Stomach smooth muscle (tissue), 2 donors: Measurements from ENCODE around the gene STOML1.
A peak's percentile ranks its signal among the peaks of the same experiment; 100 is the strongest.

Experiments used
- H3K27ac ChIP-seq: one replicate; pipeline ENCODE4 v1.7.0; 2013; ENCODE audit warnings: mild to moderate bottlenecking, low read length, inconsistent platforms
- H3K27me3 ChIP-seq, 2 donors: one replicate each; pipeline ENCODE4 v1.7.0; 2013; ENCODE audit warnings: low read length in 2 of 2; ENCODE audit not compliant: insufficient read depth in 2 of 2, control insufficient read depth in 1 of 2
- H3K36me3 ChIP-seq, 2 donors: one replicate each; pipeline ENCODE4 v1.7.0; 2013; ENCODE audit warnings: low read length in 2 of 2; ENCODE audit not compliant: control insufficient read depth in 2 of 2, insufficient read depth in 2 of 2
- H3K4me1 ChIP-seq: one replicate; pipeline ENCODE4 v1.7.0; 2013; ENCODE audit warnings: low read length; ENCODE audit not compliant: control insufficient read depth, insufficient read depth
- H3K4me3 ChIP-seq, 2 donors: one replicate each; pipeline ENCODE4 v1.7.0; 2013; ENCODE audit warnings: low read length in 2 of 2
- H3K9ac ChIP-seq, 2 donors: one replicate each; pipeline ENCODE4 v1.7.0; 2013; ENCODE audit warnings: low read length in 2 of 2, mild to moderate bottlenecking in 1 of 2
- H3K9me3 ChIP-seq, 2 donors: one replicate each; pipeline ENCODE4 v1.7.0; 2013; ENCODE audit warnings: low read length in 2 of 2; ENCODE audit not compliant: control insufficient read depth in 2 of 2
- donor health status: healthy.
- donor health status: Pancreatic carcinoma.

The STOML1 gene

GRCh38 chr15:74034206-74034755 lies 42.2 kb upstream of the STOML1 start:
- no peak overlapping the region for H3K4me3 ChIP-seq
- no peaks in the 10 kb centered on the region for H3K27me3 ChIP-seq
- H3K9me3 ChIP-seq, result no peaks in the 10 kb centered on the region
- H3K36me3 ChIP-seq, result peaks cover 35 to 36% of the 10 kb centered on the region in 2 donors
- H3K4me1 ChIP-seq, result peaks cover 29% of the 10 kb centered on the region
- H3K9ac ChIP-seq, result no peak overlapping the region
- no peak overlapping the region for H3K27ac ChIP-seq

- H3K9ac ChIP-seq, result no peak overlapping the region
- peaks cover 24% of the 10 kb centered on the region for H3K4me1 ChIP-seq
- peaks cover 35 to 36% of the 10 kb centered on the region in 2 donors for H3K36me3 ChIP-seq
- H3K27me3 ChIP-seq, result no peaks in the 10 kb centered on the region
- no peak overlapping the region for H3K27ac ChIP-seq
- H3K4me3 ChIP-seq, result no peak overlapping the region
- H3K9me3 ChIP-seq, result no peaks in the 10 kb centered on the region
Observed at GRCh38 chr15:74032606-74033561, 40.8 kb upstream of the STOML1 start.

GRCh38 chr15:74032046-74032445 lies 40.0 kb upstream of the STOML1 start:
- Histone ChIP-seq H3K4me1 (peaks cover 28% of the 10 kb centered on the region), H3K36me3 (peaks cover 35 to 37% of the 10 kb centered on the region in 2 donors), H3K27ac (no peak overlapping the region), H3K9me3 (no peaks in the 10 kb centered on the region), H3K9ac (peak overlapping the region in 1 of 2 donors; percentile 10), H3K27me3 (no peaks in the 10 kb centered on the region), H3K4me3 (no peak overlapping the region)

GRCh38 chr15:74028646-74029045 lies 36.6 kb upstream of the STOML1 start:
- H3K36me3 ChIP-seq, result peaks cover 14 to 27% of the 10 kb centered on the region in 2 donors

GRCh38 chr15:74027688-74028087 lies 35.6 kb upstream of the STOML1 start:
- Histone ChIP-seq H3K4me1 (peaks cover 41% of the 10 kb centered on the region), H3K9ac (peak overlapping the region in 1 of 2 donors; percentile 62), H3K9me3 (no peaks in the 10 kb centered on the region), H3K27me3 (no peaks in the 10 kb centered on the region), H3K36me3 (peaks cover 15 to 23% of the 10 kb centered on the region in 2 donors), H3K4me3 (peak overlapping the region in 1 of 2 donors; percentile 40), H3K27ac (peak overlapping the region; percentile 83)

More at GRCh38 chr15:74028646-74029045, 36.6 kb upstream of the STOML1 start:
- H3K9ac ChIP-seq, result no peak overlapping the region
- H3K27me3 ChIP-seq, result no peaks in the 10 kb centered on the region
- no peak overlapping the region for H3K4me3 ChIP-seq
- H3K4me1 ChIP-seq, result peaks cover 39% of the 10 kb centered on the region
- peak overlapping the region; percentile 25 for H3K27ac ChIP-seq
- no peaks in the 10 kb centered on the region for H3K9me3 ChIP-seq

- H3K27ac ChIP-seq, result no peak overlapping the region
- no peak overlapping the region for H3K9ac ChIP-seq
- H3K27me3 ChIP-seq, result no peaks in the 10 kb centered on the region
- H3K36me3 ChIP-seq, result peaks cover 15 to 25% of the 10 kb centered on the region in 2 donors
- H3K9me3 ChIP-seq, result no peaks in the 10 kb centered on the region
- H3K4me1 ChIP-seq, result peaks cover 41% of the 10 kb centered on the region
- no peak overlapping the region for H3K4me3 ChIP-seq
Observed at GRCh38 chr15:74025436-74025835, 33.3 kb upstream of the STOML1 start.

- peak overlapping the region; percentile 31 for H3K27ac ChIP-seq
- H3K4me3 ChIP-seq, result no peak overlapping the region
- no peaks in the 10 kb centered on the region for H3K27me3 ChIP-seq
- H3K36me3 ChIP-seq, result peaks cover 15 to 23% of the 10 kb centered on the region in 2 donors
- no peak overlapping the region for H3K9ac ChIP-seq
- no peaks in the 10 kb centered on the region for H3K9me3 ChIP-seq
- H3K4me1 ChIP-seq, result peaks cover 41% of the 10 kb centered on the region
Observed at GRCh38 chr15:74024687-74025086, 32.6 kb upstream of the STOML1 start.

GRCh38 chr15:74022706-74023470 lies 30.8 kb upstream of the STOML1 start:
- Histone ChIP-seq H3K4me3 (no peak overlapping the region), H3K9me3 (no peaks in the 10 kb centered on the region), H3K36me3 (peaks cover 15 to 23% of the 10 kb centered on the region in 2 donors), H3K4me1 (peaks cover 33% of the 10 kb centered on the region), H3K27me3 (no peaks in the 10 kb centered on the region), H3K27ac (no peak overlapping the region), H3K9ac (no peak overlapping the region)

- Histone ChIP-seq H3K9me3 (no peaks in the 10 kb centered on the region), H3K36me3 (peaks cover 15 to 17% of the 10 kb centered on the region in 2 donors), H3K27me3 (no peaks in the 10 kb centered on the region), H3K9ac (no peak overlapping the region), H3K4me3 (no peak overlapping the region), H3K27ac (no peak overlapping the region), H3K4me1 (peaks cover 17% of the 10 kb centered on the region)
Observed at GRCh38 chr15:74019734-74020133, 27.6 kb upstream of the STOML1 start.

- Histone ChIP-seq H3K36me3 (peaks cover 0 to 5% of the 10 kb centered on the region in 2 donors), H3K4me1 (peaks cover 38% of the 10 kb centered on the region), H3K9me3 (no peaks in the 10 kb centered on the region), H3K27me3 (no peaks in the 10 kb centered on the region), H3K4me3 (no peak overlapping the region), H3K9ac (no peak overlapping the region), H3K27ac (no peak overlapping the region)
Observed at GRCh38 chr15:74013374-74013894, 21.3 kb upstream of the STOML1 start.
